Ovary (tissue), 9 donors: ENCODE measurements around the gene ZSWIM8. TPM values are rescaled to one million over a fixed set of nuclear protein-coding genes. Genes with fewer than 3 reads are reported as not detected.

Source experiments
- DNase-seq, 5 donors: peaks; one replicate each; pipeline ENCODE4 v3.0.0-alpha.2; 2019 to 2020
- H3K27ac ChIP-seq, 2 donors: fragments of 200-600 bp; one replicate each; pipeline versions ENCODE4 v1.5.1 to v1.8.0; 2019 to 2022
- H3K27me3 ChIP-seq: fragments of 200-600 bp; one replicate; pipeline ENCODE4 v1.8.0; 2022
- H3K36me3 ChIP-seq: fragments of 200-600 bp; sonication (generic); one replicate; pipeline ENCODE4 v1.5.1; 2019
- H3K4me1 ChIP-seq: one replicate; pipeline ENCODE4 v1.8.1; 2013; ENCODE audit warnings: mild to moderate bottlenecking, moderate library complexity; ENCODE audit not compliant: insufficient read depth
- H3K4me3 ChIP-seq: fragments of 200-600 bp; sonication (generic); one replicate; pipeline ENCODE4 v1.5.1; 2017
- H3K9me3 ChIP-seq, 2 donors: fragments of 200-600 bp in 1 of 2; sonication (generic) in 1 of 2; one replicate each; pipeline versions ENCODE4 v1.5.1 to v1.8.1; 2013 to 2019; ENCODE audit warnings: mild to moderate bottlenecking in 1 of 2, moderate library complexity in 1 of 2
- CTCF ChIP-seq, 3 donors: fragments of 450-650 bp in 2 of 3; fragments of 200-600 bp in 1 of 3; IDR thresholded peaks; one replicate each; pipeline versions ENCODE4 v1.5.1 to v1.8.0; 2016 to 2022; ENCODE audit warnings: antibody characterized with exemption in 3 of 3, mild to moderate bottlenecking in 1 of 3
- EP300 ChIP-seq: sonication (generic); formaldehyde crosslinking; IDR thresholded peaks from one replicate; pipeline ENCODE4 v1.6.1; 2017; ENCODE audit warnings: antibody characterized with exemption
- POLR2A ChIP-seq: fragments of 450-650 bp; IDR thresholded peaks from one replicate; pipeline ENCODE4 v1.6.1; 2017; ENCODE audit warnings: antibody characterized with exemption, mild to moderate bottlenecking, moderate library complexity
- WGBS, 3 donors: extraction: QIAGEN DNeasy Blood & Tissue Kit in 1 of 3; methylation state at CpG; one replicate each; pipeline versions ENCODE4 v1.1.5 to v1.1.7; 2013 to 2017; 5-methylcytosine and 5-hydroxymethylcytosine counted together
- intact Hi-C, 4 donors: fragments of 100-400 bp; cut with DNase I; formaldehyde crosslinking; loops; one replicate each; pipeline versions ENCODE4 v1.11.0 to v1.15.1; 2022 to 2023
- polyA plus RNA-seq, 2 donors: library from polyadenylated mRNA; stranded (reverse); fragments of 200-250 nt in 1 of 2; fragments of 350-450 nt in 1 of 2; fragmentation: Illumina TruSeq in 1 of 2; extraction: RNeasy Lipid Tissue Mini Kit (QIAGEN cat#74804) in 1 of 2; gene quantifications; one replicate each; pipeline ENCODE4 v1.2.3, GENCODE V29; 2013 to 2014
- total RNA-seq, 7 donors: library from RNA; depleted of rRNA in 2 of 7; stranded (reverse); fragments of >200 nt in 2 of 7; fragmentation: NEBNext Ultra II Directional in 3 of 7; extraction: Animal tissue kit (Norgen Biotek cat#: 25700) in 3 of 7; gene quantifications; one replicate each; pipeline versions ENCODE4 v1.1.0 to v1.2.4, GENCODE V29; 2016 to 2023
- donor health status: DM: no; HTN: no; CAD: no; lungs with moderate emphysema.
- donor health status: DM: no; HTN: no; CAD: no.
- donor health status: Bipolar disorder and iron deficiency.
- donor health status: DM: yes; HTN: yes; CAD: no.
- donor health status: DM: no; HTN: no; CAD: no.
- donor health status: DM: yes; HTN: yes; CAD: no.

The ZSWIM8 gene
- total and polyA plus RNA-seq, 9 donors = 42.7 to 90.7 (median 69.3) TPM

GRCh38 chr10:73840056-73840402 lies 54.6 kb downstream of the ZSWIM8 start:
- intact Hi-C loops = no loop called here
- H3K36me3 ChIP-seq = no peaks in the 10 kb centered on the region
- no peak for DNase-seq
- no peaks in the 10 kb centered on the region for H3K4me1 ChIP-seq
- H3K27me3 ChIP-seq = no peaks in the 10 kb centered on the region
- 94 to 98% (median 97%) methylated on average over 4 of the region's 4 CpGs for WGBS, 3 donors
- TF ChIP-seq EP300 (no peak), POLR2A (no peak), CTCF (IDR thresholded peaks at IDR 0.05) (no peak)
- no peak overlapping the region for H3K27ac ChIP-seq
- no peak overlapping the region for H3K4me3 ChIP-seq
- no peaks in the 10 kb centered on the region for H3K9me3 ChIP-seq

- Histone ChIP-seq H3K27me3 (no peaks in the 10 kb centered on the region), H3K4me3 (no peak overlapping the region), H3K36me3 (no peaks in the 10 kb centered on the region), H3K4me1 (no peaks in the 10 kb centered on the region), H3K27ac (no peak overlapping the region), H3K9me3 (no peaks in the 10 kb centered on the region)
- no peak for DNase-seq
- intact Hi-C loops = no loop called here
- WGBS, 3 donors = 90 to 91% (median 91%) methylated on average over 13 of the region's 13 CpGs
- TF ChIP-seq EP300 (no peak), CTCF (IDR thresholded peaks at IDR 0.05) (no peak), POLR2A (no peak)
Observed at GRCh38 chr10:73840403-73841060, 55.1 kb downstream of the ZSWIM8 start.

- no peak overlapping the region for H3K27ac ChIP-seq
- intact Hi-C loops = no loop called here
- whole genome bisulfite sequencing, 3 donors = 82 to 89% (median 88%) methylated on average over 9 of the region's 9 CpGs
- no peaks in the 10 kb centered on the region for H3K4me1 ChIP-seq
- no peaks in the 10 kb centered on the region for H3K27me3 ChIP-seq
- H3K4me3 ChIP-seq = no peak overlapping the region
- no peaks in the 10 kb centered on the region for H3K9me3 ChIP-seq
- TF ChIP-seq EP300 = no peak
- TF ChIP-seq POLR2A = no peak
- TF ChIP-seq CTCF (IDR thresholded peaks at IDR 0.05) = no peak
- no peak for DNase-seq
- no peaks in the 10 kb centered on the region for H3K36me3 ChIP-seq
Observed at GRCh38 chr10:73841061-73841421, 55.6 kb downstream of the ZSWIM8 start.

- no peak overlapping the region for H3K4me3 ChIP-seq
- no peaks in the 10 kb centered on the region for H3K36me3 ChIP-seq
- 82 to 86% (median 85%) methylated on average over 9 of the region's 9 CpGs for WGBS, 3 donors
- H3K4me1 ChIP-seq = no peaks in the 10 kb centered on the region
- intact Hi-C loops = no loop called here
- no peaks in the 10 kb centered on the region for H3K27me3 ChIP-seq
- H3K27ac ChIP-seq = no peak overlapping the region
- no peaks in the 10 kb centered on the region for H3K9me3 ChIP-seq
- no peak for TF ChIP-seq POLR2A
- no peak for TF ChIP-seq CTCF (IDR thresholded peaks at IDR 0.05)
- TF ChIP-seq EP300 = no peak
- DNase-seq = no peak
Observed at GRCh38 chr10:73841526-73842285, 56.3 kb downstream of the ZSWIM8 start.
